Peyer's patch (tissue), 4 donors: ENCODE measurements around the gene MOCOS.

Experiments used
- CTCF ChIP-seq, 6 experiments: fragments of 450-650 bp in 4 of 6; fragments of 200-600 bp in 2 of 6; sonication (generic) in 1 of 6; IDR thresholded peaks; one replicate each; pipeline ENCODE4 v1.5.1; 2017 to 2019; ENCODE audit warnings: antibody characterized with exemption in 6 of 6, mild to moderate bottlenecking in 3 of 6, moderate library complexity in 1 of 6
- POLR2A ChIP-seq, 2 donors: fragments of 450-650 bp; IDR thresholded peaks; one replicate each; pipeline ENCODE4 v1.5.1; 2017; ENCODE audit warnings: antibody characterized with exemption in 2 of 2, mild to moderate bottlenecking in 2 of 2, moderate library complexity in 2 of 2

GRCh38 chr18:36187826-36188721 is 777 bp downstream of the MOCOS start:
- TF ChIP-seq CTCF (IDR thresholded peaks at IDR 0.05) (no peak), POLR2A (IDR thresholded peaks at IDR 0.05) (no peak)
